Endothelial cell of umbilical vein (primary cell): ENCODE data around the gene TMEM254. TPM values are rescaled to one million over a fixed set of nuclear protein-coding genes. Genes with fewer than 3 reads are reported as not detected.
"Not testable (repeated sequence)": the region's sequence is repeated elsewhere in the genome, so short reads cannot be mapped to it uniquely, and the experiment has no call there.

ENCODE experiments used
- BruUV-seq: library from RNA; stranded (reverse); fragments of 400-500 nt; replicated peaks from 2 replicates; lab custom pipeline; 2021; lab: Mats Ljungman, UMichigan
- CTCF ChIA-PET: fragments of 300-600, 350-600 bp; sonication (Branson Sonifier 250); formaldehyde crosslinking; loops from one replicate; lab custom pipeline; 2021; ENCODE audit warnings: antibody characterized with exemption, inconsistent platforms; lab: Charles Lee
- POLR2A ChIA-PET: fragments of 300-600, 350-600 bp; sonication (Branson Sonifier 250); formaldehyde crosslinking; loops from one replicate; lab custom pipeline; 2021; ENCODE audit warnings: antibody characterized with exemption, inconsistent platforms; lab: Charles Lee
- DNase-seq: peaks from one replicate; pipeline ENCODE4 v3.0.0-alpha.2; 2011; ENCODE audit warnings: low read depth, low spot score
- FAIRE-seq: peaks from 2 replicates; lab custom pipeline; 2011; peaks lifted over from hg19 to GRCh38; lab: Jason Lieb, UNC
- H2AFZ ChIP-seq: 2 replicates; pipeline ENCODE4 v1.6.0; 2012; ENCODE audit warnings: low read depth, low read length, control low read depth, inconsistent platforms
- H3K27ac ChIP-seq: 2 replicates; pipeline ENCODE4 v1.5.1; 2011; ENCODE audit warnings: low read depth, mild to moderate bottlenecking, control low read depth, low read length, moderate library complexity; ENCODE audit not compliant: insufficient read depth
- H3K27me3 ChIP-seq, 2 experiments: 2 replicates each; pipeline versions ENCODE4 v1.6.0 to v1.6.1; 2011; ENCODE audit warnings: low read length in 2 of 2, mixed read lengths in 1 of 2; ENCODE audit not compliant: control insufficient read depth in 2 of 2, insufficient read depth in 2 of 2
- H3K36me3 ChIP-seq, 2 experiments: 2 replicates in 1 of 2; 3 replicates in 1 of 2; pipeline ENCODE4 v1.5.1; 2011; ENCODE audit warnings: low read length in 2 of 2, mild to moderate bottlenecking in 1 of 2, moderate library complexity in 1 of 2; ENCODE audit not compliant: control insufficient read depth in 2 of 2, insufficient read depth in 2 of 2; ENCODE audit errors: extremely low read depth in 1 of 2
- H3K4me1 ChIP-seq: 3 replicates; pipeline ENCODE4 v1.5.1; 2011; ENCODE audit warnings: mild to moderate bottlenecking, low read length; ENCODE audit not compliant: control insufficient read depth, insufficient read depth; ENCODE audit errors: extremely low read depth
- H3K4me2 ChIP-seq: 2 replicates; pipeline ENCODE4 v1.6.1; 2011; ENCODE audit warnings: low read length, control low read depth, mixed read lengths; ENCODE audit not compliant: insufficient read depth
- H3K4me3 ChIP-seq, 3 experiments: fragments of 200-600 bp in 1 of 3; sonication (generic), shearing (Covaris generic) in 1 of 3; replicated peaks in 1 of 3; 2 replicates each; pipeline ENCODE4 v1.5.1; 2011 to 2016; ENCODE audit warnings: control low read depth in 3 of 3, low read length in 3 of 3, mild to moderate bottlenecking in 2 of 3, inconsistent platforms in 1 of 3, low read depth in 1 of 3, moderate library complexity in 1 of 3; ENCODE audit not compliant: insufficient read depth in 1 of 3
- H3K79me2 ChIP-seq: 2 replicates; pipeline ENCODE4 v1.6.0; 2012; ENCODE audit warnings: low read length, inconsistent platforms; ENCODE audit not compliant: control insufficient read depth, insufficient read depth
- H3K9ac ChIP-seq: replicated peaks from 2 replicates; pipeline ENCODE3; 2011; ENCODE audit warnings: low read length, control low read depth; ENCODE audit not compliant: insufficient read depth; ENCODE audit errors: extremely low read depth
- H3K9me1 ChIP-seq: replicated peaks from 3 replicates; pipeline ENCODE4 v1.6.0; 2011; ENCODE audit warnings: mild to moderate bottlenecking, low read length; ENCODE audit not compliant: control insufficient read depth, insufficient read depth; ENCODE audit errors: extremely low read depth
- H3K9me3 ChIP-seq: replicated peaks from 2 replicates; pipeline ENCODE4 v1.5.1; 2012; ENCODE audit warnings: low read length, inconsistent platforms; ENCODE audit not compliant: control insufficient read depth, insufficient read depth
- H4K20me1 ChIP-seq: replicated peaks from 2 replicates; pipeline ENCODE3; 2011; ENCODE audit warnings: mild to moderate bottlenecking, low read length; ENCODE audit not compliant: control insufficient read depth, insufficient read depth; ENCODE audit errors: extremely low read depth
- dilution Hi-C: fragments of 300-500 bp; cut with MboI; formaldehyde crosslinking; loops from one replicate; pipeline ENCODE4 v1.15.0; 2019; ENCODE audit warnings: low sequenced_read_pairs; ENCODE audit not compliant: extremely low pct_ligation_motif_present
- intact Hi-C: fragments of 100-400 bp; cut with micrococcal nuclease; formaldehyde crosslinking; loops from one replicate; pipeline ENCODE4 v1.10.0; 2022
- polyA plus RNA-seq, 4 experiments: library from polyadenylated mRNA; depleted of rRNA in 3 of 4; stranded (reverse) in 3 of 4; unstranded in 1 of 4; fragments of >200 nt; gene quantifications; 2 replicates each; pipeline versions ENCODE4 v1.2.1 to v1.2.3, GENCODE V29; 2011 to 2012; ENCODE audit warnings: missing spikeins in 1 of 4
- total RNA-seq: library from RNA; stranded (reverse); gene quantifications from 2 replicates; pipeline ENCODE4 v1.2.3, GENCODE V29; 2021

The TMEM254 gene
- total and polyA plus RNA-seq, 2 donors (not counting 3 experiments of a cell fraction or from before 2014, with no cell fraction given) = 10.1 to 13.4 TPM

GRCh38 chr10:80035430-80035829 is 43.0 kb upstream of the TMEM254 start:
- FAIRE-seq, dilution Hi-C loops, H3K36me3 ChIP-seq, DNase-seq, POLR2A ChIA-PET, H3K4me2 ChIP-seq, H3K4me3 ChIP-seq, H4K20me1 ChIP-seq, CTCF ChIA-PET, BruUV-seq, H2AFZ ChIP-seq, H3K79me2 ChIP-seq, H3K4me1 ChIP-seq, intact Hi-C loops, H3K27me3 ChIP-seq, H3K9me1 ChIP-seq, H3K9me3 ChIP-seq, H3K27ac ChIP-seq, H3K9ac ChIP-seq: not testable (repeated sequence)

DNA sequence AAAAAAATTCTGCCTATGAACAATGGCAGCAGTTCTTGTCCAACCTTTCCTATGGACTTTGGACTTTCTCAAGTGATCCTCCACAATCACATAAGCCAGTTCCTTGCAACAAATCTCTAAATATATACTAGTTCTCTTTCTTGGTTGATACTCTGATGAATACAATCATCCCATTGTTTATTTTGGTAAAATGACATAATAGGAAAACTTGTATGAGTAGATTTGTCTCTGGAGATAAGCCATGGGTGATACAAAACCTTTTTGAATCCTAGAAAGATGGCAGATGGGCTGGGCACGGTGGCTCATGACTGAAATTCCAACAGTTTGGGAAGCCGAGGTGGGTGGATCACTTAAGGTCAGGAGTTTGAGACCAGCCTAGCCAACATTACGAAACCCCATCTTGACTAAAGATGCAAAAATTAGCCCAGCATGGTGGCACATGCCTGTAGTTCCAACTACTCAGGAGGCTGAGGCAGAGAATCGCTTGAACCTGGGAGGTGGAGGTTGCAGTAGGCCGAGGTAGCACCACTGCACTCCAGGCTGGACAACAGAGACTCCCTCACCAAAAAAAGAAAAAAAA is 41.5 kb upstream of the TMEM254 start:
- H4K20me1 ChIP-seq, H3K79me2 ChIP-seq, H3K27me3 ChIP-seq, H3K27ac ChIP-seq, CTCF ChIA-PET, H3K4me1 ChIP-seq, BruUV-seq, H3K9me3 ChIP-seq, H2AFZ ChIP-seq, DNase-seq, H3K4me2 ChIP-seq, H3K4me3 ChIP-seq, FAIRE-seq, intact Hi-C loops, H3K9me1 ChIP-seq, H3K36me3 ChIP-seq, H3K9ac ChIP-seq, dilution Hi-C loops, POLR2A ChIA-PET: not testable (repeated sequence)

GRCh38 chr10:80038226-80038625 is 40.2 kb upstream of the TMEM254 start:
- H3K4me1 ChIP-seq, H3K9ac ChIP-seq, H4K20me1 ChIP-seq, H2AFZ ChIP-seq, H3K79me2 ChIP-seq, H3K36me3 ChIP-seq, intact Hi-C loops, DNase-seq, H3K4me3 ChIP-seq, CTCF ChIA-PET, FAIRE-seq, BruUV-seq, H3K27ac ChIP-seq, dilution Hi-C loops, POLR2A ChIA-PET, H3K9me1 ChIP-seq, H3K9me3 ChIP-seq, H3K4me2 ChIP-seq, H3K27me3 ChIP-seq: not testable (repeated sequence)
